Upper lobe of right lung (tissue), 1 donor: ENCODE measurements around the gene BAHCC1. TPM values are rescaled to one million over a fixed set of nuclear protein-coding genes. Genes with fewer than 3 reads are reported as not detected.
A peak's percentile ranks its signal among the peaks of the same experiment; 100 is the strongest.

Source experiments
- ATAC-seq: fragments of 200-7000 bp; cut with Tn5 transposase; one replicate; pipeline ENCODE4 v1.9.1; 2020; ENCODE audit warnings: mild to moderate bottlenecking, moderate library complexity
- DNase-seq: peaks from one replicate; pipeline ENCODE4 v3.0.0-alpha.2; 2020
- H3K27ac ChIP-seq: fragments of 200-600 bp; one replicate; pipeline ENCODE4 v1.8.0; 2022
- H3K27me3 ChIP-seq: fragments of 200-600 bp; one replicate; pipeline ENCODE4 v1.8.0; 2022; ENCODE audit warnings: mild to moderate bottlenecking
- H3K36me3 ChIP-seq: fragments of 200-600 bp; one replicate; pipeline ENCODE4 v1.8.0; 2022
- H3K4me1 ChIP-seq: fragments of 200-600 bp; one replicate; pipeline ENCODE4 v1.8.0; 2022
- H3K4me3 ChIP-seq: fragments of 200-600 bp; one replicate; pipeline ENCODE4 v1.8.0; 2022; ENCODE audit warnings: mild to moderate bottlenecking
- H3K9me3 ChIP-seq: fragments of 200-600 bp; one replicate; pipeline ENCODE4 v1.8.0; 2022
- intact Hi-C: fragments of 100-400 bp; cut with DNase I; formaldehyde crosslinking; loops from one replicate; pipeline ENCODE4 v1.11.0; 2022
- total RNA-seq: library from RNA; stranded (reverse); fragmentation: NEBNext Ultra II Directional; extraction: Animal tissue kit (Norgen Biotek cat#: 25700); gene quantifications from one replicate; pipeline ENCODE4 v1.2.1, GENCODE V29; 2021
- TF ChIP-seq, protein P1 (sequence below): fragments of 200-600 bp; IDR thresholded peaks from one replicate; pipeline ENCODE4 v1.8.0; 2022; ENCODE audit warnings: antibody characterized with exemption
- donor health status: DM: no; HTN: yes; CAD: no; lungs with severe emphysema.

BAHCC1 gene
- total RNA-seq, 1 donor from 2014 or later = 23.3 TPM

DNA sequence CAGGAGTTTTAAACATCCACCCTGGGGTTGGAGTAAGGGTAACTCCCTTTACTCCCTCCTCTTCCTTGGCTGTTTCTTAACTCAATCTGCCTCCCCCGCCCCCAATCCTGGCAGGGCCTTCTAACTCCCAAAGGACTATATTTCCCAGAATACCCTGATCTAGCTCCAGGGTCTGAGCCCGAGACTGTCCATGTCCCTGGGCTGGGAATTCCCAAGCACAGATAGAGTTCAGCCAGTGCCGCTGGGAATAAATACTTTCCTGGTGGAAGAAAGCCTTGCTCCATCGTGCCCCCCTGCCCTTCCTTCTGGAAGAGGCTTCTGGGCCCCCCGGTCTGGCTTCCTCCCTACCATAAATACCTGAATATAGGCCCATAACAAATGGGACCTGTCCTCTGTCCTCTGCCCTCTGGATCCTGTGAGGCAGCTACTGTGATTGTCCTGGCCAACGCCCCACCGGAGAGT is 10.2 kb downstream of the BAHCC1 start:
- Histone ChIP-seq H3K27me3 (no peaks in the 10 kb centered on the region), H3K36me3 (no peaks in the 10 kb centered on the region), H3K27ac (peak overlapping the region; percentile 95), H3K4me3 (no peak overlapping the region), H3K9me3 (no peaks in the 10 kb centered on the region), H3K4me1 (peaks cover 50% of the 10 kb centered on the region)
- intact Hi-C loops = no loop called here
- ATAC-seq = no peak
- TF ChIP-seq, protein P1, sequence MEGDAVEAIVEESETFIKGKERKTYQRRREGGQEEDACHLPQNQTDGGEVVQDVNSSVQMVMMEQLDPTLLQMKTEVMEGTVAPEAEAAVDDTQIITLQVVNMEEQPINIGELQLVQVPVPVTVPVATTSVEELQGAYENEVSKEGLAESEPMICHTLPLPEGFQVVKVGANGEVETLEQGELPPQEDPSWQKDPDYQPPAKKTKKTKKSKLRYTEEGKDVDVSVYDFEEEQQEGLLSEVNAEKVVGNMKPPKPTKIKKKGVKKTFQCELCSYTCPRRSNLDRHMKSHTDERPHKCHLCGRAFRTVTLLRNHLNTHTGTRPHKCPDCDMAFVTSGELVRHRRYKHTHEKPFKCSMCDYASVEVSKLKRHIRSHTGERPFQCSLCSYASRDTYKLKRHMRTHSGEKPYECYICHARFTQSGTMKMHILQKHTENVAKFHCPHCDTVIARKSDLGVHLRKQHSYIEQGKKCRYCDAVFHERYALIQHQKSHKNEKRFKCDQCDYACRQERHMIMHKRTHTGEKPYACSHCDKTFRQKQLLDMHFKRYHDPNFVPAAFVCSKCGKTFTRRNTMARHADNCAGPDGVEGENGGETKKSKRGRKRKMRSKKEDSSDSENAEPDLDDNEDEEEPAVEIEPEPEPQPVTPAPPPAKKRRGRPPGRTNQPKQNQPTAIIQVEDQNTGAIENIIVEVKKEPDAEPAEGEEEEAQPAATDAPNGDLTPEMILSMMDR = no peak
- no peak for DNase-seq

DNA sequence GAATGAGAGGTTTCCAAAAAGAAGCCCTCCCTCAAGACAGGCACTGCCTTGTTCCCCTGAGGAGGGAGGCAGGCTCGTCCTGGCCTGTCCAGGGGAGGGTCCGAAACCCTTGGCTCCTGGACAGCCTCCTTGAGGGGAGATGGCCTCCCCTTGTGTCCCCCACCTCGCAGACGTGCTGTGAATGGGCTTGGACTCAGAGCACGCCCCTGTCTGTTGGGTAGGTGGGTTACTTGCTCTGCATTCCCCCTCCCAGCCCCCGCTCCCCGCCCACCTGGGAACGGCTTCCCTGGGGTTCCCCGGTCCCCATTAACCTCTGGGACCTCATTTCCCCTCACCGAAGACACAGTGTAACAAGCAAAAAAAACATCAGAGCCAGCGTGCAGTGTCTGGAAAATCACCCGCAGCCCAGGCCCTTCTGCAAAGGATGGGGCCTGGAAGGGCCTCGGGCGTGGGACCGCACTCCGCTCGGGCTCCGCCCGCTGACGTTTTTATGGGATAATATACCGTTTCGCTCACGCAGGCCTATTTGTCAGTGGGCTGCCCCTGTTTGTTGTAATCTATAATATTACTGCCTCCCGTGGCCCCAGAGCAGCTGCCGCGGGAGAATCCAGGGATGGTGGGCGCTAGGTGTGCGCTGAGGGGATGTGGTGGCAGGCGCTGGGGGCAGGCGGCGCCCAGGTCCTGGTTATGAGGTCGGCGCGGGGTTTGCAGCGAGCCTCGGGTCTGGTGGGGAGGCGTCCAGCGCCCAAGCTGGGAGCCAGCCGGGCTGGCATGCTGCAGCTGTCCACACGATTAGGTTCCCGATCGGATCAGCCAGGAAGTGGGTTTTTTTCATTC is 11.1 kb downstream of the BAHCC1 start:
- no peak for ATAC-seq
- Histone ChIP-seq H3K36me3 (no peaks in the 10 kb centered on the region), H3K4me1 (peaks cover 41% of the 10 kb centered on the region), H3K9me3 (no peaks in the 10 kb centered on the region), H3K4me3 (no peak overlapping the region), H3K27ac (peak overlapping the region; percentile 58), H3K27me3 (no peaks in the 10 kb centered on the region)
- intact Hi-C loops = no loop called here
- no peak for DNase-seq
- TF ChIP-seq, protein P1 = no peak

DNA sequence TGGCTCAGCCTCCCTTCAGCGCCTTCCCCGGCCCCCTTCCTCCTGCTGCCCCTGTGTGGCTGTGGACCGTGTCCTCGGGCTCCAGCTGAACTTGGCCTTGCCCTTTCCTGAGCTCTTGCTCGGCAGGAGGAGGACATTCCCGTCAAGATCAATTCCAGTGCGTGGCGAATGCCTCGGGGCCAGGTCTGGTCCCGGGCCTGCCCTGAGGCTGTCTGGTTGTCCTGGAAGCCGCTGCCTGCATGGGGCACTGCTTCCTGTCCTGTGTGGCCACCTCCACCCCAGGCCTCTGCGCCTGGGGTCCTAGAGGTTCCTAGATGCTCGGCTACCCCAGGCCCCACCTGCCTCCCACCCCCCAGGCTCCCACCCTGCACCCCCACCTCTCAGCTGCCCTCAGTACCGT is 12.8 kb downstream of the BAHCC1 start:
- Histone ChIP-seq H3K27ac (no peak overlapping the region), H3K4me1 (peaks cover 40% of the 10 kb centered on the region), H3K27me3 (no peaks in the 10 kb centered on the region), H3K36me3 (no peaks in the 10 kb centered on the region), H3K4me3 (no peak overlapping the region), H3K9me3 (no peaks in the 10 kb centered on the region)
- ATAC-seq = no peak
- no peak for DNase-seq
- intact Hi-C loops = no loop called here
- TF ChIP-seq, protein P1 = no peak

DNA sequence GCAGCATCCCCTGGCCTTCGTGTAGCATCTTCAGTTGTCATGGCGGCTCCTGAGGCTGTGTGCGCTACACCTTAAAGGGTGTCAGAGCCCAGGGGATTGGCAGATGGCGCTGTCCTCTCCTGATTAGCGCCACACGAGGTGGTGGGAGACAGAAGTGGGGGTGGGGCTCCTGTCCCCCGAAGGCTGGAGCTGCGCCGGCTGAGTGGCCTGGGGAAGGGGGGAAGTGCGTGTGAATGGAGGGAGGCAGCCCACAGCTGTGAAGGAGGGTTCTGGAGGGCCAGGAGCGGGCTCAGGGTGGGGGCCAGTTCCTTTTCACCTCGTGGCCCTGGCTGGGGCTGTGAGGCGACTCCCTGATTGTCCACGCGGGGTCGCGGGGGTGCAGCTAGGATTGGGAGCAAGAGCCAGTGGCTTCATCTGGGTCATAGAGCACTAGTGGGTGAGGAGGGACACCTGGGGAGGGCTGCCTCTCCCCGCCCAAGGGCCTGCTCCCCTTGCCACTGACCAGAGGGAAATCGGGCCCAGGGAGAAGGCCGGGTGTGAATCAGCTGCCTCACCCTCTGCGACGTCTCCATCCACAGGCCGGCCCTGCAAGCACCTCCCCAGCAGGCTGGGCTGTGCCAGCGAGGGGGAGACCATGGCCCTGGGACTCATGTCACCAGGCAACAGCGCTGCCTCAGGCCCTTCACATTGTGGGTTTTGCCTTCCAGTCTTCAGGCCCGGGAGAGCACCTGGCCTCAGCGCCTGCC is 14.1 kb downstream of the BAHCC1 start:
- Histone ChIP-seq H3K4me3 (no peak overlapping the region), H3K36me3 (no peaks in the 10 kb centered on the region), H3K27me3 (no peaks in the 10 kb centered on the region), H3K9me3 (no peaks in the 10 kb centered on the region), H3K27ac (no peak overlapping the region), H3K4me1 (peaks cover 36% of the 10 kb centered on the region)
- TF ChIP-seq, protein P1 = no peak
- intact Hi-C loops = no loop called here
- DNase-seq (no peak), ATAC-seq (peak; percentile 58)

DNA sequence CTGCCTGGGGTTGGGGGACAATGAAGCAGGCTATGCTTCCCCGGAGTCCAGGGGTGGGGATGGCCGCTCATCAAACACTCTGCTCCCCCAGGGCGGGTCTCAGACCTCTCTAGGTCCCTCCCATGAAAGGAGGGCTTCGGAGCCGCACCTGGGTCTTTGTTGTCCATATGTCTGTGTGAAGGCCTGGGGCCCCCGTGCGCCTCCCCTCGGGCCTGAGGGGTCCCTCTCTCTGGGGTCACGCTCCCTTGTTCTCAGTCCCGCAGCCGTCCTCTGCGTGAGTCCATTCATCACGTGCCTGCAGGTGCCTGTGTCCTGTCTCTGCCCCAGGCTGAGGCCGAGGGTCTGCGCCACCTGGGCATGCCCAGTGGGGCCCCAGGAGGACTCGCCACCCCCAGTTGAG is 15.6 kb downstream of the BAHCC1 start:
- Histone ChIP-seq H3K4me1 (peaks cover 21% of the 10 kb centered on the region), H3K27ac (no peak overlapping the region), H3K27me3 (no peaks in the 10 kb centered on the region), H3K9me3 (no peaks in the 10 kb centered on the region), H3K4me3 (no peak overlapping the region), H3K36me3 (no peaks in the 10 kb centered on the region)
- TF ChIP-seq, protein P1 = no peak
- ATAC-seq (no peak), DNase-seq (no peak)
- intact Hi-C loops = no loop called here
